H9 (cell line): ENCODE data around the gene PPIL6. TPM values are rescaled to one million over a fixed set of nuclear protein-coding genes. Genes with fewer than 3 reads are reported as not detected.

Experiments used
- DNase-seq: peaks from one replicate; pipeline ENCODE4 v3.0.0-alpha.2; 2017
- H2AFZ ChIP-seq: one replicate; pipeline ENCODE4 v1.6.1; 2013; ENCODE audit warnings: mild to moderate bottlenecking, low read length, control low read depth, moderate library complexity
- H2AK5ac ChIP-seq: 2 replicates; pipeline ENCODE4 v1.6.1; 2013; ENCODE audit warnings: low read length, control low read depth, mixed read lengths; ENCODE audit not compliant: insufficient read length
- H2BK120ac ChIP-seq: one replicate; pipeline ENCODE4 v1.6.1; 2013; ENCODE audit warnings: low read depth, mild to moderate bottlenecking, low read length, control low read depth, inconsistent platforms; ENCODE audit not compliant: poor library complexity, severe bottlenecking
- H2BK12ac ChIP-seq: 2 replicates; pipeline ENCODE4 v1.6.1; 2013; ENCODE audit warnings: low read length, control low read depth, mixed read lengths, low read depth; ENCODE audit not compliant: insufficient read length
- H2BK15ac ChIP-seq: 2 replicates; pipeline ENCODE4 v1.6.1; 2013; ENCODE audit warnings: low read depth, low read length, control low read depth
- H2BK20ac ChIP-seq: one replicate; pipeline ENCODE4 v1.6.1; 2013; ENCODE audit warnings: low read depth, mild to moderate bottlenecking, low read length, control low read depth, inconsistent platforms; ENCODE audit not compliant: poor library complexity, severe bottlenecking
- H2BK5ac ChIP-seq: 2 replicates; pipeline ENCODE4 v1.6.1; 2013; ENCODE audit warnings: low read length, control low read depth, mixed read lengths; ENCODE audit not compliant: insufficient read length
- H3K14ac ChIP-seq: 2 replicates; pipeline ENCODE4 v1.6.1; 2013; ENCODE audit warnings: low read length, control low read depth; ENCODE audit not compliant: insufficient read depth
- H3K18ac ChIP-seq: 2 replicates; pipeline ENCODE4 v1.6.1; 2013; ENCODE audit warnings: low read depth, mild to moderate bottlenecking, mixed read lengths, low read length, control low read depth; ENCODE audit not compliant: insufficient read length
- H3K23ac ChIP-seq: 2 replicates; pipeline ENCODE4 v1.6.1; 2013; ENCODE audit warnings: low read length, control low read depth, mixed read lengths, low read depth; ENCODE audit not compliant: insufficient read length
- H3K23me2 ChIP-seq: 2 replicates; pipeline ENCODE4 v1.6.1; 2013; ENCODE audit warnings: low read depth, mild to moderate bottlenecking, mixed read lengths, low read length, control low read depth; ENCODE audit not compliant: insufficient read length, poor library complexity, severe bottlenecking
- H3K27ac ChIP-seq: 2 replicates; pipeline ENCODE4 v1.5.1; 2013; ENCODE audit warnings: low read length, control low read depth, mixed read lengths, low read depth; ENCODE audit not compliant: insufficient read length
- H3K27me3 ChIP-seq: 2 replicates; pipeline ENCODE4 v1.6.1; 2013; ENCODE audit warnings: low read length, control low read depth, inconsistent platforms; ENCODE audit not compliant: insufficient read depth
- H3K4ac ChIP-seq: 2 replicates; pipeline ENCODE4 v1.6.1; 2013; ENCODE audit warnings: low read depth, mild to moderate bottlenecking, control low read depth, inconsistent platforms, low read length, moderate library complexity
- H3K4me1 ChIP-seq: 2 replicates; pipeline ENCODE4 v1.6.1; 2013; ENCODE audit warnings: low read length, control low read depth, inconsistent platforms; ENCODE audit not compliant: insufficient read depth
- H3K4me2 ChIP-seq: 2 replicates; pipeline ENCODE4 v1.6.1; 2013; ENCODE audit warnings: low read length, control low read depth, mixed read lengths; ENCODE audit not compliant: insufficient read length, insufficient read depth
- H3K56ac ChIP-seq: 2 replicates; pipeline ENCODE4 v1.6.1; 2013; ENCODE audit warnings: low read depth, mild to moderate bottlenecking, mixed read lengths, low read length, control low read depth; ENCODE audit not compliant: insufficient read length
- H3K79me1 ChIP-seq: 2 replicates; pipeline ENCODE4 v1.6.1; 2013; ENCODE audit warnings: low read depth, mild to moderate bottlenecking, moderate library complexity, low read length, control low read depth, inconsistent platforms; ENCODE audit not compliant: insufficient read depth, poor library complexity, severe bottlenecking
- H3K79me2 ChIP-seq: 2 replicates; pipeline ENCODE4 v1.6.1; 2013; ENCODE audit warnings: low read length, control low read depth, inconsistent platforms; ENCODE audit not compliant: insufficient read depth
- H3K9ac ChIP-seq: 2 replicates; pipeline ENCODE4 v1.6.1; 2013; ENCODE audit warnings: low read length, control low read depth, mixed read lengths; ENCODE audit not compliant: insufficient read length; ENCODE audit errors: extremely low read depth
- H3K9me3 ChIP-seq: one replicate; pipeline ENCODE4 v1.6.1; 2013; ENCODE audit warnings: low read depth, low read length, inconsistent platforms; ENCODE audit not compliant: control insufficient read depth
- H3T11ph ChIP-seq: one replicate; pipeline ENCODE4 v1.6.1; 2013; ENCODE audit warnings: mild to moderate bottlenecking, low read length, control low read depth, inconsistent platforms
- H4K20me1 ChIP-seq: one replicate; pipeline ENCODE4 v1.6.1; 2013; ENCODE audit not compliant: control insufficient read depth, insufficient read length, insufficient read depth
- H4K5ac ChIP-seq: 2 replicates; pipeline ENCODE4 v1.6.1; 2013; ENCODE audit warnings: low read depth, mild to moderate bottlenecking, mixed read lengths, low read length, control low read depth; ENCODE audit not compliant: insufficient read length
- H4K8ac ChIP-seq: replicated peaks from 2 replicates; pipeline ENCODE4 v1.6.1; 2013; ENCODE audit warnings: low read length, control low read depth, mixed read lengths, low read depth; ENCODE audit not compliant: insufficient read length
- H4K91ac ChIP-seq: 2 replicates; pipeline ENCODE4 v1.6.1; 2013; ENCODE audit warnings: low read depth, mild to moderate bottlenecking, moderate library complexity, mixed read lengths, low read length, control low read depth; ENCODE audit not compliant: insufficient read length
- H3K27ac Mint-ChIP-seq, 3 experiments: 2 replicates in 2 of 3; 3 replicates in 1 of 3; pipeline ENCODE4 v1.8.0; 2020 to 2021; ENCODE audit warnings: mixed read lengths in 3 of 3, mild to moderate bottlenecking in 1 of 3, moderate library complexity in 1 of 3
- H3K27me3 Mint-ChIP-seq: 2 replicates; pipeline ENCODE4 v1.8.0; 2021; ENCODE audit warnings: low read depth, mild to moderate bottlenecking, moderate library complexity, mixed read lengths
- H3K36me3 Mint-ChIP-seq, 3 experiments: 2 replicates in 2 of 3; 3 replicates in 1 of 3; pipeline ENCODE4 v1.8.0; 2020 to 2021; ENCODE audit warnings: low read depth in 3 of 3, mixed read lengths in 3 of 3; ENCODE audit not compliant: insufficient read depth in 1 of 3
- H3K4me1 Mint-ChIP-seq, 2 experiments: 2 replicates each; pipeline ENCODE4 v1.8.0; 2020; ENCODE audit warnings: mixed read lengths in 2 of 2
- H3K4me3 Mint-ChIP-seq, 2 experiments: 2 replicates in 1 of 2; 3 replicates in 1 of 2; pipeline ENCODE4 v1.8.0; 2020 to 2021; ENCODE audit warnings: mild to moderate bottlenecking in 2 of 2, mixed read lengths in 2 of 2, moderate library complexity in 1 of 2
- H3K9me3 Mint-ChIP-seq, 2 experiments: 2 replicates in 1 of 2; 3 replicates in 1 of 2; pipeline ENCODE4 v1.8.0; 2020; ENCODE audit warnings: mild to moderate bottlenecking in 2 of 2, mixed read lengths in 2 of 2, moderate library complexity in 1 of 2
- WGBS: extraction: QIAGEN DNeasy Blood & Tissue Kit; methylation state at CpG from one replicate; pipeline ENCODE4 v1.1.7; 2013; ENCODE audit warnings: missing lambda C conversion rate, low lambda C conversion rate, mixed read lengths; ENCODE audit not compliant: insufficient read length; ENCODE audit errors: extremely low coverage; 5-methylcytosine and 5-hydroxymethylcytosine counted together
- total RNA-seq: library from RNA; stranded (reverse); gene quantifications from 2 replicates; pipeline ENCODE4 v1.2.1, GENCODE V29; 2021
- TF ChIP-seq, protein P1 (sequence below): fragments of 200-600 bp; sonication (generic); conservative IDR thresholded peaks from 3 replicates; pipeline ENCODE4 v1.8.0; 2021; ENCODE audit warnings: antibody characterized with exemption, mild to moderate bottlenecking

Gene PPIL6
- total RNA-seq, 1 experiment from 2014 or later: 1.0 TPM

DNA sequence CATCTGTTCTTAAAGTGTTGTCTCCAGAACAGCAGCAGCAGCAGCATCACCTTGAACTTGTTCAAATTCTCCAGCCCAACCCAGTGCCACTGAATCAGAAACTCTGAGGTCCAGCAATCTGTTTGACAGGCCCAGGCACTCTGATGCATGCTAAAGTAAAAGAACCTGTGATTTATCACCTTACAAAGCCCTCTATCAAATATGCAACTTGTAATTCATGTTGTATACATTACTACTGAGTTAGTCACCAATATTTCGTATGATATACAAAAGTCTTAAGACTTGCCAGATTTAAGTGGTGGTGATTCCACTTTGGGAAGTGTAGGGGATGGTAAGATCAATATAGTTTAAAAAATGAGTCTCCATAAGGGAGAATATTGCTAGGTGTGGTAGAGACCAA is 52.2 kb downstream of the PPIL6 start:
- Histone ChIP-seq H4K8ac (no peak overlapping the region), H3K79me2 (no peaks in the 10 kb centered on the region), H3K4me1 (no peaks in the 10 kb centered on the region), H3T11ph (no peak overlapping the region), H2AFZ (no peak overlapping the region), H3K56ac (no peak overlapping the region), H2BK5ac (no peak overlapping the region), H2AK5ac (no peak overlapping the region), H3K14ac (no peak overlapping the region), H4K20me1 (no peaks in the 10 kb centered on the region), H4K5ac (no peak overlapping the region), H3K4ac (no peak overlapping the region), H3K9me3 (no peaks in the 10 kb centered on the region), H3K79me1 (no peaks in the 10 kb centered on the region), H2BK120ac (no peak overlapping the region), H3K23ac (no peak overlapping the region), H3K27me3 (no peaks in the 10 kb centered on the region), H3K9ac (no peak overlapping the region), H2BK15ac (no peak overlapping the region), H2BK12ac (no peak overlapping the region), H4K91ac (no peak overlapping the region), H3K23me2 (no peaks in the 10 kb centered on the region), H3K4me2 (no peak overlapping the region), H3K27ac (no peak overlapping the region), H2BK20ac (no peak overlapping the region), H3K18ac (no peak overlapping the region)
- TF ChIP-seq, protein P1, sequence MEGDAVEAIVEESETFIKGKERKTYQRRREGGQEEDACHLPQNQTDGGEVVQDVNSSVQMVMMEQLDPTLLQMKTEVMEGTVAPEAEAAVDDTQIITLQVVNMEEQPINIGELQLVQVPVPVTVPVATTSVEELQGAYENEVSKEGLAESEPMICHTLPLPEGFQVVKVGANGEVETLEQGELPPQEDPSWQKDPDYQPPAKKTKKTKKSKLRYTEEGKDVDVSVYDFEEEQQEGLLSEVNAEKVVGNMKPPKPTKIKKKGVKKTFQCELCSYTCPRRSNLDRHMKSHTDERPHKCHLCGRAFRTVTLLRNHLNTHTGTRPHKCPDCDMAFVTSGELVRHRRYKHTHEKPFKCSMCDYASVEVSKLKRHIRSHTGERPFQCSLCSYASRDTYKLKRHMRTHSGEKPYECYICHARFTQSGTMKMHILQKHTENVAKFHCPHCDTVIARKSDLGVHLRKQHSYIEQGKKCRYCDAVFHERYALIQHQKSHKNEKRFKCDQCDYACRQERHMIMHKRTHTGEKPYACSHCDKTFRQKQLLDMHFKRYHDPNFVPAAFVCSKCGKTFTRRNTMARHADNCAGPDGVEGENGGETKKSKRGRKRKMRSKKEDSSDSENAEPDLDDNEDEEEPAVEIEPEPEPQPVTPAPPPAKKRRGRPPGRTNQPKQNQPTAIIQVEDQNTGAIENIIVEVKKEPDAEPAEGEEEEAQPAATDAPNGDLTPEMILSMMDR: no peak
- Mint-ChIP-seq H3K27me3 (no peaks in the 10 kb centered on the region), H3K36me3 (no peaks in the 10 kb centered on the region), H3K27ac (no peak overlapping the region), H3K4me1 (peaks cover 4 to 5% of the 10 kb centered on the region in 2 experiments), H3K4me3 (no peak overlapping the region), H3K9me3 (no peaks in the 10 kb centered on the region)
- no peak for DNase-seq
- no CpG with 5 or more reads among the region's 1 CpG for WGBS
